ENCODE data around the gene RBM47.
"Not testable (repeated sequence)": the region's sequence is repeated elsewhere in the genome, so short reads cannot be mapped to it uniquely, and the experiment has no call there.

The RBM47 gene

GRCh38 chr4:40526741-40527140, 102.9 kb downstream of the RBM47 start:
- no peak for DNase-seq (ENCODE audit: low read depth)

DNA sequence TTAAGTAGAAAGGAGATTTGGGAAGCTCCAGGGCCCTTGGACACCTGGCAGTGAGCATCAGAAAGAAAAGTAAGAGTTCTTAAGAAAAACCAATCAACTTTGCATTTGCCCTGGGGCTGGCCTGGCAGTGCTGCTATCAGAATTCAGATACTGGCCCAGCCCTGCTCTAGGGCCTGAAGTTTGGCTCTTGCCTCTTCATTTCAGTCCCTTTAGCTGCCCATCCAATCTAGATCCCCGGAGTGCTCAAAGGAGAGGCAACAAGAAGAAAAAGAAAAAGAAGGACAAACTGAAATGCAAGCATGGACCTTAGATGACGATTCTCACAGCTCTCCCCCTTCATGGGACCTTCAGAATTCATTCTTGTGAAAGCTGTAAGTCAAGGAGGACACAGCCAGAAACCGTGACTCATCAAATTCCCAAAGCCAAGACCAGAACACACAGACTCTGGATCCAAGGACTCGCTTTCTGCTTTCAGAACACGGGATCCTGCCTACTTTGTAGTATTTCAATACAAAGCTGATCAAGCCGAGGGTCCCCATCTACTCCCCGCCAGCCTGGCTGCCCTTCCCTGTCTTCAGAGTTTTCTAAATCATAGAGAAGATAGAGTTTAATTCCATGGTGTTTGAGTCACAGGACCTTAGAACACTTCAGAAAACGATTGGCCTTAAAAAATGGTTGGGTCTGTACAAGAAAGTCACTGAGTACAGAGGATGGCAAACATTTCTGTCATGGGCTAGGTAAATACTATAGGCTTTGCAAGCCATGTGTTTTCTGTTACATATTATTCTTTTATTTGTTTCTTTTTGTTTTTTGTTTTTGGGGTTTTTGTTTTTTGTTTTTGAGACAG, 103.7 kb downstream of the RBM47 start:
- peak; percentile 78 for DNase-seq (ENCODE audit: low read depth)

GRCh38 chr4:40524366-40525041, 105.2 kb downstream of the RBM47 start:
- no peak for DNase-seq (ENCODE audit: low read depth)

- DNase-seq (ENCODE audit: low read depth), result no peak
These were observed 106.1 kb downstream of the RBM47 start for GRCh38 chr4:40523581-40523980.

DNA sequence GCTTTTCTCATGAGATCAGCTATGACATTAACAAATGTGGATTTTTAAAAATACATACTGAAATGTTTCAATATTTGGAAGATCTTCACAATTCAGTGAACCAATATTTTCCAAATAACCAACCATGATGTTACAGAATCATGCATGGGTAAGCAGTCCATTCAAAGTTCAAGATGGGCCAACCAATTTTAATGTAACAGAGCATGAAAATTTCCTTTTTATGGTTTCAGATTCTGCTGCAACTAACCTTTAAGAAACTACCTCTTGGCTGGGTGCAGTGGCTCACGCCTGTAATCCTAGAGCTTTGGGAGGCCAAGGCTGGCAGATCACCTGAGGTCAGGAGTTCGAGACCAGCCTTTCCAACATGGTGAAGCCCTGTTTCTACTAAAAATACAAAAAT, 107.7 kb downstream of the RBM47 start:
- no peak for DNase-seq (ENCODE audit: low read depth)

DNA sequence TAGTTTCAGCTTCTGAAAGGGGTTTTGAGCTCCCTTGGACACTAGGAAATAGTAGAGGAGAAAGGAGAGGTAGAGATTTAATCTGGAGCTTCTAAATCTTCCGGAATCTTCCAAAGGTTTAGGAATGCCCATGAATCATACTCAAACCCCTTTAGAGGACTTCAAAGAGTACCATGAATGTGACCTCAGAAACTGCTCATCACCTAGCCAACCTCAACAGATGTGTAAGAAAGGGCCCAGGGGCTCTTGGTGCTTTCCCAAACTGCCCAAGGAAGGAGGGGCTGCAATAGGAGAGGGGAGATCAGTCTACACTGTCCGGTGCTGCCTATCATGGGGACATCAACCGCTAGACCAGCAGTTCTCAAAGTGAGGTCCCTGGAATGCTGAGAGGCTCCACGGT, 109.1 kb downstream of the RBM47 start:
- DNase-seq (ENCODE audit: low read depth), result no peak

- DNase-seq (ENCODE audit: low read depth), result not testable (repeated sequence)
These were observed 112.6 kb downstream of the RBM47 start for GRCh38 chr4:40517081-40517480.

DNA sequence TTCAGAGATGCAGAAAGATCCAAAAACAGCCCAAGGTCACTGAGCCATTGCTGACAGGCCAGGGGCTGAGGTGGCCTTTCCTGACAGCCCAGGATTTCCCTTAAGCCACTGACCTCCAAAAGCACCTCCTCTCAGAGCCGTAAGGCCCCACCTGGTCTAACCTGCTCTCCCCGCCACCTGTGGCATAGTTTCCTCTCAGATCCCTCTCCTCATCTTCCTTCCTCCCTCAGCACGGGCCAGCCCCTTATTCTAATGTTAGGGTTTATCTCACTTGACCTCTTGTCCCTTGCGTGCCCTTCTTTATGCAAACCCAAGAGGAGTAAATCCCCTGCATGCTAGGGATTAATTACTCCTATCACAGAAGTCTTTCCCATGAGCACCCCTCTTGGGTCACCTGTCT, 113.0 kb downstream of the RBM47 start:
- no peak for DNase-seq (ENCODE audit: low read depth)

GRCh38 chr4:40515398-40516293, 114.0 kb downstream of the RBM47 start:
- DNase-seq (ENCODE audit: low read depth), result peak; percentile 7

DNA sequence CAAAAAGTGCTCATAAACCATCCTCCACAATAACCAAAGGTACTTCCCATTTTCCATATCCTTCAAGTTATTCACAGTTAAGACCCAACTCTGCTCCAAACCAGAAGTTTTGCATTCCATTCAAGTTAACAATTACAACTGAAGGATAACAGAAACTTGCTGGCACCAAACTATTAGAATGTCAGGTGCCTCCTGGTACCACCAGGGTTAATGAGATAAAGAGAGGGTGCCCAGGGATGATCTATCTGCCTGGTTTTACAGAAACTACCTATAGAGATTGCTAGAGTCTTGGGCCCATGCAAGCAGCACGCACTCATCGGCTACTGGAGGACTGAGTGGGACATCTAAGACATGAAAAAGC, 114.6 kb downstream of the RBM47 start:
- no peak for DNase-seq (ENCODE audit: low read depth)

- no peak for DNase-seq (ENCODE audit: low read depth)
These were observed 115.1 kb downstream of the RBM47 start for GRCh38 chr4:40514497-40514951.

GRCh38 chr4:40511036-40511614, 118.5 kb downstream of the RBM47 start:
- DNase-seq (ENCODE audit: low read depth), result no peak

GRCh38 chr4:40507977-40508376, 121.7 kb downstream of the RBM47 start:
- DNase-seq (ENCODE audit: low read depth), result peak; percentile 8

- DNase-seq (ENCODE audit: low read depth), result no peak
These were observed 123.2 kb downstream of the RBM47 start for GRCh38 chr4:40506492-40506891.

- no peak for DNase-seq (ENCODE audit: low read depth)
These were observed 123.6 kb downstream of the RBM47 start for GRCh38 chr4:40506066-40506465.

GRCh38 chr4:40502934-40503333, 126.7 kb downstream of the RBM47 start:
- DNase-seq (ENCODE audit: low read depth), result peak; percentile 26

GRCh38 chr4:40502220-40502619, 127.4 kb downstream of the RBM47 start:
- DNase-seq (ENCODE audit: low read depth), result no peak

- DNase-seq (ENCODE audit: low read depth), result no peak
These were observed 128.9 kb downstream of the RBM47 start for GRCh38 chr4:40500781-40501180.

- no peak for DNase-seq (ENCODE audit: low read depth)
These were observed 136.5 kb downstream of the RBM47 start for GRCh38 chr4:40493160-40493559.

DNA sequence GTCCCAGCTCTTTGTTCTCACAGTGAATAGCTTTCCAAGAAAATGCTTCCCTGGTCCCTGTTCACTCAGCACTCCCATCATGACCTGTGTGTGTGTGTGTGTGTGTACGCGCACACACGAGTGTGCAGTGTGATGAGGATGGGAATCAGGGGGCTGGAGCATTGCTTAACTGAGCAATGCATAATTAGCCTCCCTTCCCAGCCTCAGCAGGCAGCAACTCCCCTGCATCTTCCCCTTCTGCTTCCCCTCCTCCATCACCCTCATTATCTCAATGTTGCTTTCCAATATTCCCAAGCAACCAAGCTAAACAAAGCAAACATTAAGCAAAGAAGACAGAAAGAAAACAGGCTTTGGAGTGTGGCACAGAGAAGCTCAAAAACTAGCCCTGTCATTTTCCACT, 137.0 kb downstream of the RBM47 start:
- DNase-seq (ENCODE audit: low read depth), result no peak

- DNase-seq (ENCODE audit: low read depth), result no peak
These were observed 139.2 kb downstream of the RBM47 start for GRCh38 chr4:40490481-40490880.

DNA sequence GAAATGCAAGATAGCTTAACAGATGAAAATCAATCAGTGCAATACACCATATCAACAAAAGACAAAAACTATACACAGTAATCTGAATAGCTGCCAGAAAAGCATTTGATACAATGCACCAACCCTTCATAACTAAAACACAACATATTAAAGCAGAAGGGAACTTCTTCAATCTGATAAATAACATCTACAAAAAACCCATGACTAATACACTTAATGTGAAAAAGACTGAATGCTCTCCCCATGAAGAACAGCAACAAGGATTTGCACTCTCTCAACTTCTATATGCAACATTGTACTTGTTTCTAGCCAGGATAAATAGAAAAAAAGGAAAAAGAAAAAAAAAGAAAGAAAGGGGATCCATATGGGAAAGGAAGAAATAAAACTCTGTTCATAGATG, 139.7 kb downstream of the RBM47 start:
- no peak for DNase-seq (ENCODE audit: low read depth)

Data from ELR (cell line).